GM12873 (cell line): ENCODE measurements around the gene CDH23.

Experiments
- TF ChIP-seq, protein P1 (sequence below): IDR thresholded peaks from 2 replicates; pipeline ENCODE4 v1.5.1; 2012; ENCODE audit warnings: low read depth, mild to moderate bottlenecking, moderate library complexity, low read length, control low read depth; ENCODE audit not compliant: insufficient read depth; ENCODE audit errors: missing control alignments

CDH23 gene

DNA sequence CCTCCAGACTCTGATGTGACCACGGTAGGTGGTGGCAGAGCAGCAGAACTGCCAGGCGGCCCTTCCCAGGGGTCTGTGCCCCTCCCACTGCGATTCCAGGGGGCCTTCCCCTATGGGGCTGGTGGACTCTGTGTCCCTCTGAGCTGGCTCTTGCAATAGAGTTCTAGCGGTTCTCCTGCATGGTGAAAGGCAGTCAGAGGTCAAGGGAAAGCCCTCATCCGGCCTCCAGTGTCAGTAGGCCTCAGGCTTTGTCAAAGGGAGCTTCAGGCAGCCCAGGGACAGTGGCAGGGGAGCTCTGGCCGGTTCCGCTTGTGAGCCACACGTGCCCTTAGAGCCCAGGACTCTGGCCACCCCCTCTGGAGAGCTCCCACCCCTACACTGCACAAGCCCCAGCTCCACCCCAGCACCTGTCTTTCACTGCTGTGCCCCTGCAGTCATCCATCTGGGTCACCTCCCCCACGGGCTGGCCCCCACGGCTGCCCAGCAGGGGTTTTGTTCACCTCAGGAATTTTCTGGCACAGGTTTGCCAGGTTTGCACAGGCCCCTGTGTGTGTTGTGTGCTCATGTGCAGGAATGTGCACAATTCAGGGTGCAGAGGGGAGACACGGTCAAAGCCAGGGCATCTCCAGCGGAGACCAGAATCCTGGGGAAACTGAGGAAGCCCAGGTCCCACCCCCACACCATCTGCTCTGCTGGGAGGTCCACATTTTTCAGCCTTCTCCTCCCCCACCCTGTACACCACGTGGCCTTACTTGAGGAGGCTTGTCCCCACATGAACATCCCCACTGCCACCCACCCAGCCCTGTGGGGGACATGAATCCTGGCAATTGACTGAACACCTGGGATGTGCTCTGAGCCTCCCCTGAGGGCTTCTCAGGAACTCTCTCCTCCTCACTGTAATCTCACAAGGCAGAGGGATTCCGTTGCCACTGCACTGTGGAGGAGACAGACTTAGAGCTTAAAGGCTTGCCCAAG lies 299.1 kb downstream of the CDH23 start:
- TF ChIP-seq, protein P1, sequence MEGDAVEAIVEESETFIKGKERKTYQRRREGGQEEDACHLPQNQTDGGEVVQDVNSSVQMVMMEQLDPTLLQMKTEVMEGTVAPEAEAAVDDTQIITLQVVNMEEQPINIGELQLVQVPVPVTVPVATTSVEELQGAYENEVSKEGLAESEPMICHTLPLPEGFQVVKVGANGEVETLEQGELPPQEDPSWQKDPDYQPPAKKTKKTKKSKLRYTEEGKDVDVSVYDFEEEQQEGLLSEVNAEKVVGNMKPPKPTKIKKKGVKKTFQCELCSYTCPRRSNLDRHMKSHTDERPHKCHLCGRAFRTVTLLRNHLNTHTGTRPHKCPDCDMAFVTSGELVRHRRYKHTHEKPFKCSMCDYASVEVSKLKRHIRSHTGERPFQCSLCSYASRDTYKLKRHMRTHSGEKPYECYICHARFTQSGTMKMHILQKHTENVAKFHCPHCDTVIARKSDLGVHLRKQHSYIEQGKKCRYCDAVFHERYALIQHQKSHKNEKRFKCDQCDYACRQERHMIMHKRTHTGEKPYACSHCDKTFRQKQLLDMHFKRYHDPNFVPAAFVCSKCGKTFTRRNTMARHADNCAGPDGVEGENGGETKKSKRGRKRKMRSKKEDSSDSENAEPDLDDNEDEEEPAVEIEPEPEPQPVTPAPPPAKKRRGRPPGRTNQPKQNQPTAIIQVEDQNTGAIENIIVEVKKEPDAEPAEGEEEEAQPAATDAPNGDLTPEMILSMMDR = no peak

DNA sequence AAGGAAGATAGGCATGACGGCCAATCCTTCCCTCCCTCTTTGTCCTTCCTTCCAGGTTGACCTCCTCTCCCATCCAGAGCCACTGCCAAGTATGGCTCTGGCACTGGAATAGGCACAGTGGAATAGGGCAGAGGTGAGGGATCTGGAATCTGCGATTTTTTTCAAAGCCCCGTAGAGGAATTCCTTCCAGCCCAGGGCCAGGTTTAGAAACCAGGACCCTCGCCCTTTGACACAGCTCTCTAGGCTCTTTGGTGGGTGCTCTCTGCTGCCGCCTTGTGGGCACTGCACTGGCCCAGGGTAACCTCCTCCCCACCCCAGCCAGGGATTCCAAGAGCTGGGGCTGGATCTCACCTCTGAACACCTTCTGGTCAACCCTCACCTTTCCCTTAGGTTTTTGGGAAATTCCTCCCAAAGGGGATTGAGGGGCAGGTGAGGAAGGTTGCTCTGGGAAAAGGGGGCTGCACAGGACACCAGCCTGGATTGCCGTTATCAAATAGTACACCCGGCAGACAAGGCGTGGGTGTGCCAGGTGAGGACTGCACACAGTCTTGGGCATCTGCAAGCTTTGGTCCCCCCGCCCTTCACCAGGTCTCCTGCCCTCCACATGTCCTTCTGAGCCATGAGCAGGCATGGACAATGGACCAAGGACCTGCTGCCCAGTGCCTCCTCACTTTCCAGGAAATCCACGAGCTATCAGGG lies 300.1 kb downstream of the CDH23 start:
- TF ChIP-seq, protein P1 = peak; percentile 97

DNA sequence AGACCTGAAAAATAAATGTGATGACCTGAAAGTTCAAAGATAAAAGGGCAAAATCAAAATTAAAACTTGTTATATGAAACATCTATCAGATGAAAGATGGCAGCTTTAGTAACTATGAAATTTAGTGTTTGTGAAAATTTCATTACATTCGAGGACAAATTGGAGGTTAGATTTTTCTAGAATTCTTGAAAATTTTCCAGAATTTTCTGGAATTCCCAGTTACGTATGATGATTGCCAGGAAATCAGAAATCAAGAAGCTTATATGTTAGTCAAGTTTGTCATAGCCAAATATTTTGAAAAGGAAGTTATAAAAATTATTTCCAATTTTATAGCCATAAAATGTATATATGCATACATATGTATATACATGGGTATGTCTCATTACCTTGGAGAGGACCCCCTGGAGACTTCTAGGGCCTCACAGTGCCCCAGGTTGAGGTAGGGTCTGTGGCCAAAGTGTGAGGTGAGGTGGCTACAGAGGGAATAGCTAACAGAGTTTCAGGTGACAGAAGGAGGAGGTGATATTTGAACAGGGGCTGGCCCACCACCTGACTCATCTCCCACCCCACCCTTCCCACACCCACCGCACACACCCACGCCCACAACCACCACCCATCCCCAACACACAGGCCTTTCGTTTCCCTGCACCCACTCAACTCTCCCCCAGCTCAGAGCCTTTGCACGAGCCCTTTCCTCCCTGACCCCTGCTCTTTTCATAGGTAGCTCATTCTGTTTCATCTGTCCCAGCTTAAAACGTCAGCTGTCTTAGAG lies 301.4 kb downstream of the CDH23 start:
- TF ChIP-seq, protein P1 = no peak

DNA sequence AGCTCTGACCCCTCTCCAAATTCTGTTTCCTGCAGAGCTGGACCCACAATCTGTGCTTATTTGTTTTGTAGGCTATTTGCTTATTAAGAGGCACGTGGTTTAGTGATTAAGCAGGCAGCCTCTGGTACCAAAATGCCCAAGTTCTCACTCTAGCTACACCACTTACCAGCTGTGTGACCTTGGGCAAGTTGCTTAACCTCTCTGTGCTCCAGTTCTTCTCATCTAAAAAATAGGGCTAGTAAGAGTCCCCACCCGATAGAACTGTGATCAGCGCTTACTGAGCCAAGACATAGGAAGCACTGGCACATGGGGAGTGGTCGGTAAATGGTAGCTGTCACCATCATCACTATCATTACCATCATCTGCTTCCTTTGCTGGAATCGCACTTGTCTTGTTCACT lies 302.0 kb downstream of the CDH23 start:
- TF ChIP-seq, protein P1 = no peak

DNA sequence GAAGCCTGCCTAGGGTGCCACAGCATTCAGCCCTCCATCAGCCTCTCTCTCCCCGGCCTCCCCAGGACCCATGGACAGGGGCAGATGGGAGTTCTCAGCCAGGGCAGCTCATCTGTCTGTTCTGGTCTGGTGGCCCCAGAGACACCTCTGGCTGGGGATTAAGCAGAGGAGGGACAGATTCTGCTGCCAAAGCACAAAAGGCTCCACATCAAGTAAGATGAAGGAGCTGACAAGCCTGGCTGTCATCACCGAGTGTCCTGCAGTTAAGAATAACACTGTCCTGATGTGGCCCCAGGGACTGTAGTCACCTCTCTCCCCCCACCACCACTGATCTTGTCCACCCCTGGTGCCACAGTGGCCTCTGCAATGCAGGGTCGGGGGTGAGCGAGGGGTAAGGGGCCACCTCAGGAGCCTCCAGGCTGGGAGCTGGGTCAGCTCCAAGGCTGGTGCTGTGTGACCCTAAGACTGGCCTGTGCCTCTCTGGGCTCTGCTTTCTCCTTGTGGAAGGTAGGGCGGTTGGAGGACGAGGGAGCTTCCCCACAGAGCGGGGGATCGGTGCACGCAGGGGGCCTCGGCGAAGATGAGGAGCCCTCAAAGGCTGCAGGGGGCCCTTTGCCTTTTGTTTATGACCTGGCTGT lies 304.1 kb downstream of the CDH23 start:
- TF ChIP-seq, protein P1 = no peak

DNA sequence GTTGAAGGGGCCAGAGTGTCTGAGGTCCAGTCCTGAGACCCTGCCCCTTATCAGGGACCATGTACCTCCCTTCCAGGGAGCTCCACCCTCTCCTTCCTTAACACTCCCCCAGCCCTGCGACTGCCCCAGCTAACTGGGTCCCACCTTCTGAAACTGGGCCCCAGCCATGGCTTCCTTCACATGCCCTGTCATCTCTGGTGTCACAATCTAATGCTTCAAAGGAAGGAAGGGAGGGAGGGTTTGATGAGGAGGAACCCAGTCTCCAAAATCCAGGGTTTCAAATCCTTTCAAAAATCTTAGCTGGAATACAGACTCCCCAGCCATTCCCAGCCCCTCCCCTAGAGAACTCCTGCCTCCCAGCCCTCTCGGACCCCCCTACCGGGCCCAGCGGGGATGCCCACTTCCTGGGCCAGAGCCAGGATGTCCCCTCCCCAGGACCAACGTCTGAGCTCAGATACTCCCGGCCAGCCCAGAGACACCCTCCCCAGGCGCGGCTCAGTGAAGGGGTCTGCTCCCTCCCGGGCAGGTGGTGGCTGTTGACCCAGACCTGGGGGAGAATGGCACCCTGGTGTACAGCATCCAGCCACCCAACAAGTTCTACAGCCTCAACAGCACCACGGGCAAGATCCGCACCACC lies 304.9 kb downstream of the CDH23 start:
- TF ChIP-seq, protein P1 = no peak
